Measurements from ENCODE around the gene CDH4.

CDH4 gene

DNA sequence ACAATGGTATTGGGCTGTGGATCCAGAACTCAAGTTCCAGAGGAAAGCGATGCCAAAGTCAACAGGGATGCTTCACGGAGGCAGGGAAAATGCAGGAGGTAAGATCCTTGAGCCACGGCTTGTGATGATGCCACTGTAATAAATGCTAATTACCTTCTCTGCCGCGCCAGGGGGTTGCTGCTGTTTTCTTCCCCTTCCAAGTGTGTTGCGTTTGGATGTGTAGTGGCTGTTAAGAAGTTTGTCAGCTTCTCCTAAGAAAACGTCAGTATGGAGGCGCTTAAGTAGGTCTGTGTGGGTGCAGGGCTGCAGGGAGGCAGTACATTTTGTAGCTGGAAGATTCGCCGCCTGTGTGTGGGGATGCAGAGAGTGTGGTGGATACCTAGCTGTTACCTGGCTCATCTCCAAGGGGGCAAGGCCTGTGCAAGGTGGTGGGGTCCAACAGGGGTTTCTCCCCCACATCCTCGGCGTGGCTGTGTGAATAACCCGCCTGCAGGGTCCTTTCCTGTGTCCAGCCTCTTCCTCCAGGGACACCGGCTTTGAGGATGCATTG lies 318.7 kb downstream of the CDH4 start:
- no peak for DNase-seq

GRCh38 chr20:61571221-61571620 lies 319.2 kb downstream of the CDH4 start:
- no peak for DNase-seq

- DNase-seq = no peak
Measured at GRCh38 chr20:61571916-61572711, 320.1 kb downstream of the CDH4 start.

- DNase-seq = no peak
Measured at GRCh38 chr20:61572789-61573188, 320.7 kb downstream of the CDH4 start.

- no peak for DNase-seq
Measured at GRCh38 chr20:61573415-61574305, 321.6 kb downstream of the CDH4 start.

- no peak for DNase-seq
Measured at GRCh38 chr20:61575151-61575937, 323.3 kb downstream of the CDH4 start.

- DNase-seq = no peak
Measured at GRCh38 chr20:61576372-61576771, 324.3 kb downstream of the CDH4 start.

GRCh38 chr20:61577065-61577464 lies 325.0 kb downstream of the CDH4 start:
- no peak for DNase-seq

DNA sequence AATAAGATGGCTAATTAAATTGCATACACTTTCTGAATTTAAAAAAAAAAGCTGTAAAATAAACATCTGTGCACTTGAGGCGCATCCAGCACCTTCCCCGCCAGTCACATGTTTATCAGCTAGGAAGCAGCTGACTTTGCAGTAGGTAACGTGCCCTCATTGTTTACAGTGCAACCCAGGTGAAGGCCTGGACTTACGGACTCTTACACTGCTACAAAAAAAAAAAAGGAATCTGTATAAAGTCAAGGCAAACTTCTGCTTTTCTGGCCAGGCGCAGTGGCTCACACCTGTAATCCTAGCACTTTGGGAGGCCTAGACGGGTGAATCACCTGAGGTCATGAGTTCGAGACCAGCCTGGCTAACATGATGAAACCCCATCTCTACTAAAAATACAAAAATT lies 327.8 kb downstream of the CDH4 start:
- DNase-seq = no peak

GRCh38 chr20:61580958-61581824 lies 329.1 kb downstream of the CDH4 start:
- no peak for DNase-seq

DNA sequence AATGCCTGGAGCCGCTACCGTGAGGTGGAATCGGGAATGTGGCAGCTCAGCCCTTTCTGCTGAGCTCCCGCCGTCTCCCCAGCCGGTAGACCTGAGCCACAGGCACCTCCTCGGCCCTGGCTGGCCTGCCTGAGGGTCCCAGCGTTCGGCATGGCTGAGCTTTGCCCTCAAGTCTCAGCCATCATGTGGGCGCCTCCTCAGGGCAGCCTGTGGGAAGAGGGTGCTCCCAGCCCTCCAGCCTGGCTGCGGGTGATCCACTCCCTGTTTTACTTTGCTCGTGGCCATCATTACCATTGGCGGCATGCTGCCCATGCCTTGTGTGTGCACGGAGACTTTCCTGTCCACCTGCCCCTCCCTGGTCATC lies 329.7 kb downstream of the CDH4 start:
- DNase-seq = no peak

GRCh38 chr20:61582196-61582923 lies 330.3 kb downstream of the CDH4 start:
- no peak for DNase-seq

DNA sequence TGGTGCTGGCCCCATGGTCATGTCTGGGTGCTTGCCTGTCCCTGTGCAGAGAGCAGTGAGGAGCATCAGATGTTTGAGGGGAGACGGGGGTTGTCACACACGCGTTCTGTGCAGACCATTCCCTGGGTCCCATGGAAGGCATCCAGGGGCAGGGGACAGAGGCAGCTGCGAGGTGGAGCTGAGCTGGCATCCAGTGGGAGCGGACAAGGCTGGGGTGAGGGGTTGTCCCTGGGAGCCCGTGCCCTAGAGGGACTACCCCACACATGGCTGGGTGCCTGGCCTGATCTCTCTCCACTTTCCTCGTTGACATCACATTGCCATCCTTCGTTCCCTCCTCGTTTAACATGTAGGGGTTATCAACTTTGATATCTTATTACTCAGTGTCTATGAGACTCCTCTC lies 331.3 kb downstream of the CDH4 start:
- no peak for DNase-seq

DNA sequence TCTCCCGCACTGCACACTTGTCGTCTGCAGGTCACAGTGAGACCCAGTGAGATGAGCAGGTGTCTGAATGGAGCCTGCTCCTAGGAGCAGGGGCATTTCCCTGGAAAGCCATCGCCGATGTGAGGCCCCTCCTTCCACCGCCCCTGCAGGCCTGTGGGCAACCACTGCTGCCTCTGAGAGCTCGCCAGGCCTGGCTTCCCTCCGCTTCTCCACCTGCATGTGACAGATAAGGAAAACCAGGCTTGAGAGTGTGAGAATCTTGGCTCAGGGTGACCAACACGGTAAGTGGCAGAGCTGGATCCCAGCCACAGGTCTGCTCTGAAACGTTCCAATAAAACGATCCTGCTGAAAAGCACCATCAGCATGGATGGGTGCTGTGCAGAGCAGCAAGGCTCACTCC lies 332.8 kb downstream of the CDH4 start:
- peak; percentile 4 for DNase-seq

DNA sequence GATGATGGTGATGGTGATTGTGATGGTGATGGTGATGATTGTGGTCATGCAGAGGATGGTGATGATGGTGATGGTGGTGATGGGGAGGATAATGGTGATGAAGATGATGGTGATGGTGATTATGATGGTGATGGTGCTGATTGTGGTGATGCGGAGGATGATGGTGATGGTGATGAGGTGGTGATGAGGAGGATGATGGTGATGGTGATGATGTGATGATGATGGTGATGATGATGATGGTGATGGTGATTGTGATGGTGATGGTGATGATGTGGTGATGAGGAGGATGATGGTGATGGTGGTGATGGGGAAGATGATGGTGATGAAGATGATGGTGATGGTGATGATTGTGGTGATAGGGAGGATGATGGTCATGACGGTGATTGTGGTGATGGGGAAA lies 333.7 kb downstream of the CDH4 start:
- DNase-seq = no peak

GRCh38 chr20:61587036-61587435 lies 335.0 kb downstream of the CDH4 start:
- DNase-seq = no peak

DNA sequence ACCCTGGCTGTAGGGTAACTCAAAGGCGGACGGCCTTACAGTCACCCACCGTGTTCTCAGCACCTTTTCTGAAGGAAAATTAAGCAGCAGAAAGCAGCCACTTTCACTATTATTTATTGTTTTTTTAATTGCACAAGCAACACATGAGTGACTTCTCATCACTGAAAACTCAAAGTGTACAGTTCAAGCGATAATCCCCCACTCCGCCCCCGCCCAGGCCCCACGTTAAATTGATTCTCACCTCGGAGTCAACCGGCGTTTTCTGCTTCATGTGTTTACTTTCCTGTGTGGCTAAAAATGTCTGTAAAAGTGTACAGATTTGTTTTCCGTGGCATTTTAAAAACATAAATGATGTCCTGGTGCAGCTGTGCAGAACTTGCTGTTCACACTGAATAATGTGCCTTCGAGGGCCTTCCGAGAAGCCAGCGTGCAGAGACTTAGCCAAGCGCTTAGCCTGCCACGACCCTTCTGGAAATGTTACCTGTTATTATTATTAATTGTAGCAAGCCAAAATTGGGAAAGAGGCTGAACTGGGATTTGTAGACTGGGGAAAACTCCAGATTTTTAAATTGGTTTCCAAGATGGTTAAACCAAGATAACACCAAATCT lies 335.7 kb downstream of the CDH4 start:
- no peak for DNase-seq

DNA sequence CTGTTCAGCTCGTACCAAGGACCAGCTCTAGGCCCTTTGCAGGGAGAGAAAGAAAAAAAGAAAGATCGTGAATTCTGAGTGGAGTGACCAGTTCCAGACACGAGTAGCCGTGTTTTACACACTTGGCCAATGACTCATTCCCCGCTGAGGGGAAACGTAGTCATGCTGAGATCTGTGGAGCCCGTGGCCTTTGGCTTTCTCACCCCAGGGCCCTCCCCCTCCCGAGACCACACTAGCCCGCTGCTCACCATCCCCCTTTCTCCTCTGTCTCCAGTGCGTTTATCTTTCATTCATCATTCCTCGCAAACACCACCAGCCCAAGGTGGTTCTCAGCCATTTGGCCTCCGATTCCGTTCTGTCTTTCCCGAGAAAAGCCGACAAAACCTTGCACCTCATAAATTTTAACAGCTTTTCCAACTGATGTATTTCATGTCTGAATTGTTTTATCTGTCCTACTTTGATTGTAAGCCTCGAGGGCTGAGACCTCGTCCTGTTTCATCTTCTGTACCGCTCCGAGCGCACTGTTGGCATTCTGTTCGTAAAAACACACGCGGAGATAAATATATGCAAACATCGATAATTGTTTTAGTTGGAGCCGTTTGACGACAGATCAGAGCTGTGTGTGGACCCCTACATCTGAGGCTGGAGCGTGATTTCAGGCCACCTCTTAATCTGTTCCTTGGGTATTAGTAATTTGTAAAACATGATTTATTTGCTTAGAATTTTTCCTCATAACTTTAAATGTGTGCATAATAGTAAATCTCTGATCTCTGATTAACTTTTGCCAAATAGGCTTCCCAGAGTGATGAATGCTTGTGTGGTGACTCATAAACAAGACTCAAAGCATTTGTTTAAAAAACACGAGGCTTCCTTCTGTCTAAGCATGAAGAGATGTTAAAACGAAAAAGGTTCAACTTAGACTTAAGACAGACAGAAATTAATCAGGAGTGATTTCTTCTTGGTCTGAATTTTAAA lies 336.6 kb downstream of the CDH4 start:
- DNase-seq = no peak

GRCh38 chr20:61590236-61590635 lies 338.2 kb downstream of the CDH4 start:
- DNase-seq = no peak

GRCh38 chr20:61593516-61593915 lies 341.5 kb downstream of the CDH4 start:
- DNase-seq = no peak

Data from hematopoietic multipotent progenitor cell treated with erythropoietin and hydrocortisone succinate and interleukin-3 and kit ligand, for 6 days (in vitro differentiated cells).